ENCODE results near the gene UIMC1.

Gene UIMC1

DNA sequence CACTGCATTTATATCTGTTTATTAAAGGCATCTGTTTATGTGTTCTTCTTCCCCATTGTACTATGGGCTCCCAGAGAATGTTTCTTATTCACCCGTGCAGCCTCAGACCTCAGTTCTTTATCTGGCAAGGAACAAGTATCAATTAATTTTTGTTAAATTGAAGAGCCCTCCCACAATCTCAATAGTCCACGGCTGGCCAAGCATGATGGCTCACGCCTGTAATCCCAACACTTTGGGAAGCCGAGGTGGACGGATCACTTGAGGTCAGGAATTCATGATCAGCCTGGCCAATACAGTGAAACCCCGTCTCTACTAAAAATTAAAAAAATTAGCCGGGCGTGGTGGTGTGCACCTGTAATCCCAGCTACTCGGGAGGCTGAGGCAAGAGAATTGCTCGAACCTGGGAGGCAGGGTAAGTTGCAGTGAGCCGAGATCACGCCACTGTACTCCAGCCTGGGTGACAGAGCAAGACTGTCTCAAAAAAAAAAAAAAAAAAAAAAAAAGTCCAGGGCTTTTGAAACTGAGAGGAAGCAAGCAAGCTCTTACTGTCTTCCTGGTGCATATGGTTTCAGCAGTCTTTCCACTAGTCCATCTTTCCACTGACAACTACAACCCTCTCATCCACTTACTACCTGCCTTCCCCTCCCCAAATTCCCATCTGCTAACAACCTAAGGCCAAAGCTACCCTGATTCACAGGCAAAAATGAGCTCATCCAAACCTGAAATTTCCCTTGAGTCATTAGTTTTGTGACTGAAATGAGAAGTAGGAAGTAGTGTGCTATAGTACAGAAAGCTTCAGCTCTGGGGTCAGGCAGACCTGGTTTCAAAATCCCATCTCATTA lies 105.1 kb downstream of the UIMC1 start:
- DNase-seq: no peak

- DNase-seq: no peak
Measured at GRCh38 chr5:176900780-176901204, 105.8 kb downstream of the UIMC1 start.

GRCh38 chr5:176899946-176900779 lies 106.4 kb downstream of the UIMC1 start:
- DNase-seq: no peak

- no peak for DNase-seq
Measured at GRCh38 chr5:176899296-176899891, 107.2 kb downstream of the UIMC1 start, which contains the start of gene HK3. Gene HK3 (minus strand): TSS chr5:176899346. CDS start chr5:176896159, 3,187 bp downstream.

DNA sequence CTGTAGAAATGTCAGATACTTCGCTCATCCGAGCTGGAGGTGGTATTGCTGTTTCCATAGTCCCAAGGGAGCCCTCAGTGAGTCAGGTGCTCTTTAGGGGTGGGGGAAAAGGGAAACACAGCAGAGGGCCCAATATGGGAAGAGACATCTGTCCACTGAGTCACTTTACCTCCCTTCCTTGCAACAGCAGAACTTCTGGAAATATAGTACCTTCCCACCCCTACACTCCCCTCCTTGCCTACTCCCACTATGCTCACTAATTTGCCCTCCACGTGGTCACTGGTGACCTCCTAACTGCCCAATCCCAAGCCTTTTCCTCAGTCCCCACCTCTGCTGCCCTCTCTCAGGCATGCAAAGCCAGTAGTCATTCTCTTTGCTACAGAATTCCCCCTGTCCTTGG lies 109.3 kb downstream of the UIMC1 start:
- no peak for DNase-seq

DNA sequence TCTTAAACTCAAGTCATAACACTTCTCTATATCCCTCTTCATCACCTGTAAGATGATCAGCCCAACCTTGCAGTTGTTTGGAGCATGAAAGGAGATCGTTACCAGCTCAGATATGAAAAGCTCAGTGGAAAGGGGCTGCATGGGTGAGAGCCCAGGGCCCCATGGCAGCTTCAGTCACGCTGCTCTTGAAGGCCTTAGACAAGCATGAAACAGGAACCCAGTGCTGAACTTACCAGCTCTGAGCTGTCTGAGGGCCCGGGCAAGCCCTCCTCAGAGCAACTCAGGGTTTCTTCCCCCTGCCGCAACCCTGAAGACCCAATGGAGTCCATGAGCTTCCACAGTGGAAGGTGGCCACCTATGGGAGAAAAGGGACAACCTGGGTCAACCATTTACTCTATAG lies 110.7 kb downstream of the UIMC1 start:
- DNase-seq: no peak

DNA sequence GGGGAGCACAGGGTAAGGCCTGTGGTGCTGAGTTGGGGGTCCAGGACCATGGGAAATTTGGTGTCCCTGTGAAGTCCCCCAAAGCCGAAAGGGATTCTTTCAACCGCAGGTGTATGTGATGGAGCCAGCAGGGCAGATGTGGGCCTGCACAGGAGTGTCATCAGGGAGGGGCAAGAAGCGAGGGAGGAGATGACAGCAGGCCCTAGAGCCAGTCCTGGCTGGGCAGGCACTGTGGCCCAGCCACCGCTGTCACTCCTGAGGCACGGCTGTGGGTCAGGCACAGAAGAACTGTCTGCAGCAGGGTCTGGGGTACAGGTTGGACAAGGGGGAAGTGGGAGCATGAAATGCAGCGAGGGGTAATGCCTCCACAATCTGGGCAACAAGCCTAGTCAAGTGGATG lies 112.3 kb downstream of the UIMC1 start:
- no peak for DNase-seq

GRCh38 chr5:176892663-176893062 lies 113.9 kb downstream of the UIMC1 start:
- no peak for DNase-seq

DNA sequence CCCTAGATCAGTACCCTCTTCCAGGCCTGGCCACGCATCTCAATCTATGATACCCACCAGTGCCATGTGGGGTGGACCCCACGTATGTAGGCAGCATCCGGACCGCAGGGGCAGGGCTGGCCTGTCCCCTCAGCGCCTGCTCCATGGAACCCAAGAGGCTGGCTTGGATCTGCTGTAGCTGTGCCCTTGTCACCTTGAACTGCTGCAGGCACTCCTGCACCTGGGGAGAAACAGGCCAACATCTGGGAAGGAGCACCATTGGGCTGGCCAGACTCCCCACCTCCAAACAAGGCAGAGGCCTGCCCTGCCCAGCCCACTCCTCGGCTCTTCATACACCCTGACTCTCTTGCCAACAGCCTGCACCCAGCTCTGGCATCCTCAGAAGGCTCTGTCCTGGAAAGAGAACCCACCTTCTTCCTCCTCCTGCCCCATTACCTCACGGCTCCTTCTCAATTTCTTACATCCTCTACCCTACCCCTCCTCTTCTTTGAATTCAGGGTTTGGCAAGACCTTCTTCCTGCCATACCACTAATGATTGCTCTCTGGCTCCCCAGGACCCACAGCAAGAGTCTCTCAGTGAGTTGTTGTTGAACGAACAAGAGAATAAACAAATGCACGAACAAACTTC lies 115.1 kb downstream of the UIMC1 start:
- DNase-seq: no peak

DNA sequence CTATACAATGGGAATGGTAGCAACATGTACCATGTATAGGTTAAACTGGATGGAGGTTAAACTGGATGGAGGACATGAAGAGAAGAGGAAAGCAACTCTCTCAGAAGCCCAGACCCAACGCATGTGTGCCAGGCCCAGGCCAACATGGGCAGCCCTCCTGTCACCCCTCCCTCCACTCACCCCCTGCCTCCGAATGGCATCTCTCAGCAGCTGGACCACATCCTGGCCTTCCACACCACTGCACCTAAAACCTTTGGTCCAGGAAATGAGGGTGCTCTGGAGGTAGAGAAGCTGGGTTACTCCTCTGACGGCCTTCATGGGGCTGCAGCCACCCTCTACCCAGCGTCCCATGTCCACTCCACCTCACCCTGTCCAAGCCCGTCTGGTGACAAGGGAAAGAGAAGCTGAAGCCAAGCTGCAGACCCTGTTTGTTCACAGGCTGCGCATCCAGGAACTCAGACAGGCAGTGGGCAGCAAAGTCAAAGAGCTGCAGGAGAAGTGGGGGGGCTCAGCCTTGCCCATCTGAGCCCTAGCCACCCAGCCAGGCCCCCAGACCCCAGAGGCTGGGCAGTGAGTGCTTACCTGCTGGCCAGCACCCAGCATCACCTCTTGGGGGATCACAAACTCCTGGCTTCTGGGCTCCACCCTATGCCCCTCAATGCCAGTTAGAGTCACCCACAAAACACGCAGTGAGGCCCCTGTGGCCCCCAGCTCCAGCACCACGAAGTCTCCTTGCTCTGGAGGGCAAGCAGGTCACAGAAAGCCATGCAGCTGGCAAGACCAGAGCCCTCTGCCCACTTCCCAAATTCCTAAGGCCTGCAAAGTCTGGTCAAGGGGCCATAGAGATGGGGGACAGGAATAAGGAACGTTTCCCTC lies 115.9 kb downstream of the UIMC1 start:
- no peak for DNase-seq

DNA sequence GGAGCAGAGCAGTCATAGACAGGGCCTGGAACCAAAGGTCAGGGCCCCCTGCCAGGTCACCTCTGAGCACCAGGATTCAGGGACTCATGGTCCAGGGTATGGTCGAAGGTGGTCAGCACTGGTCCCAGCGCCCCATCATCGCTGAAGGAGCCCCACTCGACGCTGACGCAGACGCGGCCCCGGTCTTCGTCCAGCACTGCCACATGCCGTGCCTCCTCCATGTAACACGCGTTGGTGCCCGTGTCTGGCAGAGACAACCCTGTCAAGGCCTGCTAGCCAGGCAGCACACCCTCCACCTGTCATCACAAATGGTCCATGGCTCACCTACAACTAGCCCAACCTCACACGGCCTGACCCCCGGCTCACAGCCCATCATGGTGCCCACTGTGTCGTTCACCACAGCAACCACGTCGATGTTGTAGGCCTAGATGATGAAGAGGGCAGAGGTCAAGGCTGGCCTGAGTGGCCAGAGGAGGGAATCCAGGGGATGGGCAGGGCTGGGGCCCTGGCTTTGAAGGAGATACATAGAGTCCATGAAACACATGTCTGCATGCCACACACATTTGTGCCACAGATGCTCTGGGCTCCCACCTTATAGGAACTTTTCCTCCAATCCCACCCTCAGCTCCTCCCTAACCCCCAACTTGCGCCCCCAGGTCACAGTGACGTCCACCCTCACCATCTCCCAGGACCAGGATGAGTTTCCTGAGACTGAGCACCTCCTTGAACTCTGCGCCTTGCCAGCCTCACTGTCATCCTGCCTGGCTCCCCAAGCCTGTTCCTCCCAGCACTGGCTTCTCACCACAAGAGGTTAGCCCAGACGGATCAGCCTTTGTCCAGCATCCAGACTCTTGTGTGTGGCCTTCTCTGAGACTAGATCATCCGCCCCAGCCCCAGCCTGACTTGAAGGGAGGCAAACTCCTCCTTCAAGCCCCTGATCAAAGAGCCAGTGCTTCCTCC lies 117.0 kb downstream of the UIMC1 start:
- DNase-seq: no peak

DNA sequence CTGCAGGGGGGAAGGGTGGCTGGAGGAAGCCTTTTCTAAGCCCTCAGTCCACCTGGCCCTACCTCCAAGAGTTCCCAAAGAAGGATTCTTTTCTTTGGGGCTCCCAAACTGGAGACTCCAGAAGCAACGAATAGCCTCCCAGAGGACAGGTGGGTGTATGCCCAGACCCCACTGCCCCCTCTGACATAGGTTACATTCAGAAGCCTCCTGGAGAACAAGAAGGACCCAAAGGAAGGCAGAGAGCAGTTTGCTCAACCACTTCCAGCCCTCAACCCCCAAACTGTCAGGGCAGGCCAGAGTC lies 117.8 kb downstream of the UIMC1 start:
- no peak for DNase-seq

DNA sequence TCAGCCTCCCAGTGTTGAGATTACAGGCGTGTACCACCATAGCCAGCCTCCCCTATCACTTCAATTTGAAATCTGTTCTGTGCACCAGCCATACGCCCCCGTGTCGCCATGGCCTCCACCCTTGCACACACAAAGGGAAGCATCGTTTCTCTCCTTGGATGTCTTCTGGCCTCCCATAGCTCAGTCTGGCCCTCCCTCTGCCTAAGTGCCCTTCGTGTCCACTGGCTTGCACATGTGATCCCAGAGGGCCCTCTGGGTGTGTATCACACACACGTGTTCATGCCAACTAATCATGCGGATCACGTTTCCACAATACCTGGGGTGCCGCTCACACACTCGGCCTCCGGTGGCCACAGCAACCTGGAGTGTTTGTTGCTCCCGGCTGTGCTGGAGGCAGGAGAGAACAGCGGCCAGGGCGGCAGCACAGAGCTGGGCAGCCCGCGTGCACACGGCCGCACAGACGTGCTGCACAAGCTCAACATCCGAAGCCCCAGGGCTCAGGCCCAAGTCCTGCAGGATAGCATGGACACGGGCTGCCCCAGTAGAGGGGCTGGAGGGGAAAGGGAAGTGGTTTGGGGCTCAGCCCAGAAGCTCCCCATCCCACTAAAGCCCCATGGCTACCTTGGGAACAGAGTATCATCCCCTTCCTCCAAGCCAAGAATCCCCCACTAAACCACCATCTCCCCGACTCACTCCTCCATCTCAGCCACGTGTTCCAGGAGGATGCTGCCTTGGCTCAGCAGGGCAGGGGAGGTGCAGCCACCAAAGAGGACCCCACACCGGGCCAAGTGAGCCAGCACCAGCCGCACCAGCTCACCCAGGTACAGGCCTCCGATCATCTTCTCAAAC lies 118.3 kb downstream of the UIMC1 start:
- no peak for DNase-seq

DNA sequence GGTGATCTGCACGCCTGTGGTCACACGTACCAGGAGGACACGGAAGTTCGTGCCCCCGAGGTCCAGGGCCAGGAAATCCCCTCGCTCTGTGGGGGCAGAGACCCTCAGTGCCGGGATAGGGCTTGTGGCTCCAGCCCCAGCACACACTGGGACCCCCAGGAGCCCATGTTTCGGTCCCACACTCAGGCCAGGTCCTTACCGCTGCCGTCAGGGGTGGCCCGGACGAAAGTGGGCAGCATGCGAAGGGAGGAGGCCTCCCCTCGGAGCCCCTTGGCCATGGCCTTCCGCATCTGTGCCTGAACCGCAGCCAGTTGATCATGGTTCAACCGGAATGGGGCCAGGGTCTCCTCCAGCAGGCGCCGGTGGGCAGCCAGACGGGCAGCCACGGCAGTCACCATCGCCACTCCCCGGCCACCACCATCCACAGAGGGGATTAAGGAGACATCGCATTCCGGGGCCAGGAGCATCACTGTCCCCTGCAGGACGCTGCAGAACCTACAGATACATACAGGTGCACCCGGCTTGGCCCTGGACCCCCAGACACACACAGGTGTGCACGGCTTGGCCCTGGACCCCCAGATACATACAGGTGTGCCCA lies 119.2 kb downstream of the UIMC1 start:
- no peak for DNase-seq

GRCh38 chr5:176886336-176887251 lies 120.0 kb downstream of the UIMC1 start:
- no peak for DNase-seq

DNA sequence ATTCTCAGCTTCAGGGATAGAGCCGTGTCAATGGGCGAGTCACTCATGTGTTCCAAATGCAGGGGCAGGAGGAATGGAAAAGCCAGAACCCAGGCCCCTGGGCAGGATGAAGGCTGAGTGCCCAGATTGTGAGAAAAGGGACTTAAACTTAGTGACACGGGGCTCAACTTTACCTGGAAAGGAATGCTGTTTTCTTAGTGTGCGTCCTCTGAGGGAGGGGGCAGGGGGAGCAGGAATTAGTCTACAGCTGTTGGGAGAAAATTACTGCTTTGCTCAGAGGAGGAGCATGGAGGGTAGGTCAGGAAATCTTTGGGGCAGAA lies 122.0 kb downstream of the UIMC1 start:
- DNase-seq: no peak

DNA sequence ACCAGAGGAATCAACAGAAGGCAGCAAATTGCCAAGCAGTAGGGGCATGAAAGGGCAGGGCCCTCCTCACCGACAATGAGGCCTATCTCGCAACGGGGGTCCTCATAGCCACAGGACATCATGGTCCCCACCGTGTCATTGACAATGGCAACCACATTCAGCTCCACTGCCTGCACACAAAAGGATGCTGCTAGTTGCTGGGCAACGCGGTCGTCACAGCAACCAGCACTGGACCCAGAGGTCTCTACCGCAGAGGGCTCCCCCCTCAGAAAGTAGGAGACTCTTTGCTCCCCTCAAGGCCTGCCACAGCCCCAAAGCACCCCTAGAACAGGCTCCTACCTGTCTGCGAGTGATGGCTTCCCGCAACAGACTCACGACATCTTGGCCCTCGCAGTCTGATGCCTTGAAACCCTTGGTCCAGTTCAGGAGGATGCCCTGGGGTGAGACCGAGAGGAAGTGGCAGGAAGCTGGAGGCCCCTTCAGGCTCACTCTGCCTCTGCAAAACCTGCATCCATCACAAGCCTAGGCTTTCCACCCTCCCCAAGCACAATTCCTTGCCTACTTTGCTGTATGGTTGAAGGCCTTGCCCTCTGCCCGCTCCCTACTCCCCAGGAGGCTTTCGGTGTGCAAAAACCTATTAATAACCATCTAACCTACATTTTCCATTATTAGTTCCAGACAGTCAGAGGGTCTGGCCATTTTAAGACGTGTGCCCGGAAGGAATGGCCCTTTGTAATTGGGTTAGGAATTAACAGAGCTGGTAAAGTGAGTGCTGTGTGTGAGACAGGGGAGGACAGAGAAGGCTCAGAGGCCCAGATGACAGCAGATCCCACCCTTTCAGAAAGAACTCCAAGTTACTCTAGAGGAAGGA lies 122.6 kb downstream of the UIMC1 start:
- DNase-seq: no peak

DNA sequence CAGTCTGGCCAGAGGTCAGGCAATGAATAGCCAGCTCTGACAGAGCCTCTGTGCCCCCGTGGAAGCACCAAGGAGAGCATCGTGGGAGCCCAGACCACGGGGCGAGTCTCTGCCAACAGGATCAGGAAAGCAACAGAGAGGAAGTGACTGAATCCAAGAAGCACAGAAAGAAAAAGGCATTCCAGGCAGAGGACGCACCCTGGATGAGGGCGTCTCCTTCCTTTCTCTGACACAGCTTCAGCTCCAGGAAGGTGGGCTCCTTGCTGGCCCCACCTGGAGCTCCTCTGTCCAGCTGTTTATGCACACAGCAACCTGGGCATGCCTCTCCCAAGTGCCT lies 124.0 kb downstream of the UIMC1 start:
- DNase-seq: no peak

Measured in NCI-H1436 treated with DMSO at 0.1 percent for 48 hours (cell line).